Stimulated activated CD4-positive, alpha-beta T cell treated with anti-CD3 and anti-CD28 coated beads, Interleukin-1b, Interleukin-23, amount 100 ng/mL, for 24 hours (primary cell): ENCODE measurements around the gene CCDC71.

Experiments
- DNase-seq, 4 experiments: peaks; one replicate each; pipeline ENCODE4 v3.0.0-alpha.2; 2020; ENCODE audit warnings: low read depth in 4 of 4, low spot score in 1 of 4

The CCDC71 gene

DNA sequence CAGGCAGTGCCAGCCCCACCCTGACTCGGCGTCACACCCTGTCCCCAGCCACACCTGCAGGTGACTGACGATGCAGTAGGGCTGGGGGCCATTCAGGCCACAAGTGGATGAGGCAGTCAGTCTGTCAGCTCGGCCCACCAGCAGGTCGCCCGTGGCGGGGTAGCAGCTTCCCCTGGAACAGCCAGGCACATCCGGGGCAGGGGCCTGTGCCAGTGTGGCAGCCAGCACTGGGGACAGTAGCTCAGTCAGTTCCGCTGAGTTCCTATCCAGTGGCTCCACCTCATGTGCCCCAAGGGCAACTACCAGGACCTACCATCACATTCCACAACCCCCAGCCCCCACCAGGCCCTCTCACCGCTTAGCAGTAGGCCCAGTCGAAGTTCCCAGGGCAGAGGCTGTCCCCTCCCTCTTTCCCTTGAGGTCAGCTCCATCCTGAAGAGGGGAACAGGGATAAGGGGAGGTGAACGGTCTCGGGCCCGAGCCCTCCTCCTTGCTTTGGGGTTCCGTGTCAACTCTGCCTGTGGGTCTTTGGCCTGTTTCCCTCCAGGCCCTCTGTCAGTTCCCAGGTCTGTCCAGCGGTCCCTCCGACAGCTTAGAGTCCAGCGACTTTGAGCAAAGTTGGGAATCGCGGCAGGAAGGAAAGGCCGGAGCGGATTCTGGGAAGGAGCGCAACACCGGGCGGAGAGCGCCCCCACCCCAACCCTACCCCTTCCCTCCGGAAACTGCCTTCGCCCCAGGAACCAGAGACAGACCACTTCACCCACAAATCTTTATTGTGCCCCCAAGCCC lies 33.5 kb downstream of the CCDC71 start, which contains the start of gene LAMB2:
TSS of gene LAMB2 (minus strand) at position 614 of the 789 bp plus-strand sequence. CDS start at position 431, 183 bp downstream.
- DNase-seq, result no peak

DNA sequence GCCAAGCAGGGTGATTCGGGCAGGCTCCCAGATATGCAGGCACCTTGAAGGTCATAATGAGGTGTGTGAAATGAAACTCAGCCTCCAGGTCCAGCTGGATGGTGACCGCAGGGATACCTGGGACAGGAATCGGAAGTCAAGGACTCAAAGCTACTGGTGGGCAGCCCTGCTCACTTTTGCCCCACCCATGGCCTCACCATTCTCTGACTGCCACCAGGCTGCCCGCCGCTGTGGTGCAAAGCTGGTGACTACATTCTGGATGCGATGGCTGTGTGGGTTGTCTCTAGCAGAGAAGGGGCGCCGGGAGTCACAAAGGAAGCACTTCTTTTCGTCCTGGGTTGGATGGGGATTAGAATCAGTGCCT lies 34.1 kb downstream of the CCDC71 start:
- DNase-seq, result no peak

DNA sequence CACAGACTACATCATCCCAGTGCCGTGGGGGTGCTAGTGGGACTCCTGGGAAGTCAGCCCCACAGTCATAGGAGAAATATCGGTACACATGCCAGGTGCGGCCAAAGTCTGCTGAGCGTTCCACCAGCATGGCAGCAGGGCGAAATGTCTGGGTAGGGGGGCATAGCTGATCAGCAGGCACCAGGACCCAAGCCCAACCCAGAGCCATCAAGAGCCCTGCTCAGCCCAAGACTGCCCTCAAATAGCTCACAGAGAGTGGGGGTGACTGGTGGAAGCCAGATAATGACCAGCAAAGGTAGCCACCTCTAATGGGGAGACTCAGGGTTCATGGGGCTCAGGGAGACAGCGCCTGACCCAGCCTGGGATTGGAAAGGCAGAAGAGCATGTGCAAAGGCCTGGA lies 34.6 kb downstream of the CCDC71 start:
- DNase-seq, result no peak

DNA sequence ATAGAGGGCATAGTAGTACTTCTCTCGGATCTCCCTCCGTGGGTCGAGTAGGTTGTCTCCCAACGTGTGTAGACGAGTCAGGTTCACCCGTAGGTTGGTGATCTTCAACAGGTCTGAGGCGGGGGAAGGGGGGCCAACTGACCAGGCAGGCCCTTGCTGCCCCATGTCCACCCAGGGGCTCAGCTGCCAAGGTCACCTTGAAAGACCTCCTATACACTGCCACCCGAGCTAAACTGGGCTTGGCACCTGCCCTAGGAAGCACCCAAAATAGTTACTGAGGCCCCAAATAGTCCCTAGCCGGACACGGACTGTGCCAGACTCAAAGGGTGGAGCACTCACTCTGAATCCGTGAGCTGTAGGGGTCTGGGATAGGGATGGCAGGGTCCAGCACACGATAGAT lies 35.1 kb downstream of the CCDC71 start:
- no peak for DNase-seq

DNA sequence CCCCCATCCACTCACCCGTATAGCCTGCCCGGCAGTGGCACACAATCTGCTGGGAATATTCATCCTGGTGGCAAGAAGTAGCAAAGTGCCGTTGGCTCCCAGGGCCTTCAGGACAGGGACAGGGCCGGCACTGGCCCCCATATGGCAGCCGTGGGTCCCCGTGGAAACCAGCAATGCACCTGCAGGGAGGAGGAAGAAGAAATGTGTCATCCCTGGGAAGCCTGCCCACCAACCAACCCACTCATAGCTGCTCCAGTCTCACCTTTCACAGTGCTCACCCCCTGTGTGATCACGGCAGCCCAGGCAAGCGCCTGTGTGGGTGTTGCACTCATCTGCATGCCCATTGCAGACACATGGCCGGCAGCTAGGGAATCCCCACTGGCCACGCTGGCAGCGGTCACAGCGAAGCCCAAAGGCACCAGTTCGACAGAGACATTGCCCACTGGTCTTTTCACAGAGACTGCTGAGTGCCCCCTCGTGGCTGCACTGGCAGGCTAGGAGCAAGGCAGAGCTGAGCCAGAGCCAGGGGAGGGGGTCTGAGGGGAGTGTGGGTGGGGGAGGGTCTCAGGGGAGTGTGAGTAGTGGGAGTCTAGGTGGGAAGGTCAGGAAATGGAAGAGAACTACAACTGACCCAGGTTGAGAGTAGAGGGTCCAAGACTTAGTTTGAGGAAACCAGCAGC lies 41.0 kb downstream of the CCDC71 start:
- no peak for DNase-seq

DNA sequence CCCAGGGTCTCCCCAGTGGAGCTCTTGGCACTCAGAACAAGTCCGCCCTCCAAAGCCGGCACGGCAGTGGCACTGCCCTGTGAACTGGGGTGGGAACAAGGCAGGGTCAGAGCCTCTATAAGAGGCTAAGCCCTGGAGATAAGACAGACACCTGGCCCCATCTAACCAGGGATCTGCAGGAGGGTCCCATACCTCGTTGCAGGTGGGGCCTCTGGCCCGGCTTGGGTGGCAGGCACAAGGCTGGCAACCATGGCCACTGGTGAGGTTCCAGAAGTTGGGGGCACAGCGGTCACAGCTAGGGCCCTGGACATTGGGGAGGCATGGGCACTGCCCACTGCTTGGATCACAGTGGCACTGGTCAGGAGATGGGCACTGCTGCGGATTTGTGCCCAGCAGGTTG lies 41.9 kb downstream of the CCDC71 start:
- no peak for DNase-seq

DNA sequence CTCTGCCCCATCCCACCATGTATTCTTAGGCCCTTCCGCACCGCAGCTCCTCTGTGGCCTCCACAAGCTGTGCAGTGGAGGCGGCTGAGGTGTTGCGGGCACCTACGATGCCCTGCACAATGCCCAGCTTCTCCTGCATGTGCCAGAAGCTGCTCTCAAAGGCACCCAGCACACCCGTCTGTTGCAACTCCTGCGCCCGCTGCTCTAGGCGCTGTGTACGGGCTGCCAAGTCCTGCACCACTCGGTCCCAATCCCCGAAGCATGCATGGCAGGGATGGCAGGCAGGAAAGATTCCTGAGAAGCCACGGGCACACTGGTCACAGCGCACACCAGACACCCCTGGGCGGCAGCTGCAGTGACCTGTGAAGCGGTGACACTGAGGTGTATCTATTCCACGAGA lies 42.4 kb downstream of the CCDC71 start:
- DNase-seq, result no peak

DNA sequence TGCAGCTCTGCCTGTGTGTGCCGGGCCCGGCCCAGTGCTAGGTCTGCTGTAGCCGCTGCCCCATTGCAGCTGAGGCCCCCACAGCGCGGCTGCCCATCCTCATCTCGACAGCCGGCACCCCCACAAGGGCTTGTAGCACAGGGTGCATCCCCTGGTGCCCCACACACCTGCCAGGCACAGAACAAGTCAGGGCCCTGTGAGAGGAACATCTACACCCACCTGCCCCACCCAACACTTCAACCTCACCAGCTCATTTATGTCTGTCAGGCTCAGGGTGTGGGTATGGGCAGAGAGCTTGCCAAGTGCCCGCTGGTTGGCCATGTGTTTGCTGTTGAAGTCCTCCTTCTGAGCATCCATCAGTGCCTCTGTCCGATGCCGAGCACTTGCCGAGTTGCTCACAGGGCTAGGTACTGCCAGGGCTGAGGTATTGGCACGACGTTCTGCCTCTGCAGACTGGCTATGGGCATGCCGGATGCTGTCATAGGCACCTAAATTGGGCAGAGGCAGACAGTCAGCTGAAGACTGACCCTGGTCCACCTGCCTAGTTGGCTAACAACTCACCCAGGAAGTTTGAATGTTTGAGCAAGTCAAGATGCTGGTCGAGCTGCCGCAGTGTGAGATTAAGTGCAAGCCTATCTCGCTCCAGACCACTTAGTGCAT lies 43.1 kb downstream of the CCDC71 start:
- no peak for DNase-seq

DNA sequence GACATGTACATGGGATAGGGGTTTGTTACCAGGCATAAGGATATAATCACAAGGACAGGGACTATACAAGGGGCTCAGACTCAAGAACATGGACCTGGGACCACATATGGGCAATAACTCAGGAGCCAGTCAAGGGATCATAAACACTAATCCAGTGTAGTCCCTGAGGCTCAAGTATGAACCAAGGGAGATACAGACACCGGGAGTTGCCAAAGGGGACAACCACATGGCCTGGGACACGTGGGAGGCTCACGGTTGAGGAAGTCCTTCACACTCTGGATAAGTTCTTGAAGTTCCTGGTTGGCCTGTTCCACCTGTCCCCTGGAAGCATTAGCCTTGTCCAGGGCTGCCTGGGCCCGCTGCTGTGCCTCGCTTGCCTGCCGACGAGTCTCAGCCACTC lies 43.7 kb downstream of the CCDC71 start:
- DNase-seq, result no peak

DNA sequence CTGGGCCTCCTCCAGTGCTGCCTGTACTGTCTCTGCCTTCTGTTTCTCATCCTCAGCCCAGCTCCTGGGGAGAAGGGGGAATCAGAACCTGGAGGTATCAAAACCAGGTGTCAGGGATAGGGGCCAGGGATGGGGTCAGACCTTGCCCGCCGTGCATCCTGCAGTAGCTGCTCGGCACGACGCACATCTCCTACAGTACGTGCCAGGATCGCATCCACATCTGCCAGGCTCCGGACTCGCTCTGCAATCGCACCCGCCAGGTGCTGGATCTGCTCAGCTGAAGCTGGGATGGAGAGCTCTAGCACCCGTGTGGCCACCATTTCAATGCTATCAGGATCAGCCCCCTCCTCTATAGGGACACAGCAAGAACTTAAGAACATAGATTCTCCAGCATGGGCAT lies 44.1 kb downstream of the CCDC71 start:
- DNase-seq, result no peak

DNA sequence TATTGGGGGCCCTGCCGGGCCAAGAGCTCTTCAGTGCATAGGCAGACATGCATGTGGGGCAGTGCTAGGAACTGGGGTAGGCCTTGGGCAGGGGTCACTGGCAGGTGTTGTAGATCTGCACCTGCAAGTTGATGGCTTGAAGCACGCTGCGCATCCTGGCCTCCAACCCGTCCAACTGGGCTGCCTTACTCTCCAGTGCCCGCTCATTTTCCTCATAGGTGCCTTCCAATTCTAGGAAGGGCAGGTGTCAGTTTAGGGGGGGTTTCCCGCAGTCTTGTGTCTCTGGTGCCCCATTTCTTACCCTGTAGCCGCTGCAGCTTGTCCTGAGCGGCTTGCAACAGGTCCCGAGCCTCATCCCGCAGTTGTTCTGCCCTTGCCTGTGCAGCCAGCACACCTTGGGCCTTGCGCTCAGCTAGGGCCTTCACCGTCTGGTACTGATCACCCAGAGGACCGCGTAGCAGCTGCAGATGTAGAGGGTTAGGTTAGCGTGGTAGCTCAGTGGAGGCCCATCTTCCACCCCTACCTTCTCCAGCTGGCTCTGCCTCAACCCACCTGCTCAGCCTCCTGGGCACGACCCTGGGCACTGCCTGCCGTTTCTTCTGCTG lies 44.9 kb downstream of the CCDC71 start:
- DNase-seq, result no peak

DNA sequence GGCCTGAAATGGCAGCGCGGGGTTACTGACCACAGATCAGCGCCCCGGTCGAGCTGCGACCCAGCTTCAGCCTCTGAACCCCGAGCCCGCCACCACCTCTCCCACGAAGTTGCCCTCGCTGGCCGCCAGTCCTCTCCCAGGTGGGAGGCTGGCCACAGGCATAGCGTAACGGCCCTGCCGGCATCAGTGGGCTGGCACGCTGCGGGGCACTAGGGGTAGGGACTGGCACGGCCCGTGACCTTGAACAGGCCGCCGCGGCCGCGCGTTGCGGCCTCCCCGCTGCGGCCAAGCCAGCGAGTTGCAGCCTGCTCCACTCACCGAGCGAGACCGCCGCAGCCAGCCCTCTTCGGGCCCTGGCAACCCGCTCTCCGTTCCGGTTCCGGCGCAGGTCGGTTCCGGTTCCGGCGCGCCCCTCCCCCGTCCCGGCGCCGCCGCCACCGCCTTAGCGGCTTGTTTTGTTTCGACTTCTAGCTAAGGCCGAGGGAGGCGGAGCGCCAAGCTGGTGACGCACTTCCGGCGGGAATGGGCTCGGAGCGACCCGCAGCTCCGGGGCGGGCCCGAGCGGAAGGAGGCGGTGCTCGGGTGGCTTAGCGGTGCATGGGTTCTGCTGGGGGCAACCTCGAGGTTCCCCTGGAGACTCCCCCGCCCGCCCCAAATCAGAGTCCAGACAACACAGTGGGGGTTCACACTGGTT lies 45.5 kb downstream of the CCDC71 start, which contains the start of gene USP19:
TSS of gene USP19 (minus strand) at position 386 of the 694 bp plus-strand sequence. CDS start 1,678 bp downstream, outside the sequence.
- DNase-seq, result peak; percentile 79 to 92 (median 88)

DNA sequence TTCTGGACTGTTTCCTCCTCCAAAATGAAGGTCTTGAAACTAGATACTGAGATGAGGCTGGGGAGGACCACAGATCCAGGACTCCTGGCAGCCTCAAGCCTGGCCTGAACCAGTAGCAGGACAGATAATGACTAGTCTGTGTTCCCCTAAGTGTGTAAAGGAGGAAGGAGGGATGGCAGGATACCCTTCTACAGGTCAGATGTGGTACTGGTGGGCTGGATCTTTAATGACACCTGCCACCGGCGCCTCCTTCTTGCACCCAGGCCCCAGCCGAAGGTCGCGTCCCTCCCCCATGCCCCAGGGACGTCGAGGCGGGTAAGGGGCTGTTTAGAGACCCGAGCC lies 46.1 kb downstream of the CCDC71 start:
- DNase-seq, result no peak

DNA sequence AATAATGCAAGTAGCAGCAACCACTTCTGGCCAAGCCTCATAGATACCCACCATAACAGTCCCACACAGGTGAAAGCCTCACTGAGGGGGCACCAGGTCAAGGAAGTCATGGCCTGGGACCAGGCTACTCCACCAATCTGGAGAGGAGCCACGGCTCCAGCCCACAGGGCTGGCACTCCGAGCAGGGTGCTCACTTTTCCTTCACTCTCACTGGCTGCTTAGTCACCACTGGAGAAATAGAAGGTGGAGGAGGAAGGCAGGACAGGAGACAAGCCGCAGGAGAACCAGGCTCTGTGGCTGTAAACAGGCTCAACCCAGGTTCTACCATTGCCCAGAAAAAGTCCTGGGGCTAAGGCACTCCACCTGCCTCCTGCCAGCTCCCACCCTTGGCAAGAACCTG lies 46.7 kb downstream of the CCDC71 start:
- no peak for DNase-seq

DNA sequence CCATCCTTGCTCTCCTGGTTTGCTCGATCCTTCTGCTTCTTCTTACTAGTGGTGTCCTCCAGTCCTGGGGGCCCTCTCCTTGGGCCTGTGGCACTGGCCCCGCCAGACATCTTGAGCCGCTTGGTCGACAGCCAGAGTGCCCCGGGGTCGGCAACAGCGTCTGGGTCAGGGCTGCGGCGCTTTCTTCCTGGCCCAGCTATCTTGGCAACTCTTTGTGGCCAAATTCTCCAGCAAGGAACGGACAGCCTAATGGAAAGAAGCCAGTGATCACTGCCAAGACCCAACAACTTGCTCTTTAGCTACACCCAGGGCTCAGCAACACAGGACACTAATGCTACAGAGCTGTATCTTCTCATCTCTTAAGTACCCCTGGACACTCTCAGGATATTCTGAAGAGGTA lies 47.1 kb downstream of the CCDC71 start:
- DNase-seq, result no peak
